Activated CD8-positive, alpha-beta memory T cell treated with anti-CD3 and anti-CD28 coated beads, Interleukin-2, amount 50 U/mL, for 48 hours (primary cell): ENCODE results near the gene LRRC26.
"Not testable (repeated sequence)": the region's sequence is repeated elsewhere in the genome, so short reads cannot be mapped to it uniquely, and the experiment has no call there.

Experiments used
- DNase-seq: peaks from one replicate; pipeline ENCODE4 v3.0.0-alpha.2; 2020

Gene LRRC26

GRCh38 chr9:137149363-137149762, 20.5 kb downstream of the LRRC26 start:
- DNase-seq = no peak

DNA sequence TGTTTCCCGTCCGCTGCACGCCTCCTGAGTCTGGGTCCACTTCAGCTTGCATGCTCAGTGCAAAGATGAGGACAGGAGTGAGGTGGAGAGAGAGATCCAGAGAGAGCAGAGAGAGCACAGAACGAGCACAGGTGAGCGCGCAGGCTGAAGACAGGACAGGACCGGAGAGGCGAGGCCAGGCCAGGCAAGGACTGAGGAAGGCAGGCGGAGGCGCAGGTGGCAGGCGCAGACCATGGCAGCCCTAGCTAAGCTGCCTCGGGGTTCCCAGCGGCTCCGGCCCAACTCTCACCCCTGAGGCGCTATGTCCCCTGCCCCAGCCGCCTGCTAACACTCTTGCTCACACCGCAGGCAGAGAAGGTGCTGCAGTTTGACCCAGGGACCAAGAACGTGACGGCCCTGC, 21.2 kb downstream of the LRRC26 start:
- DNase-seq = no peak

- no peak for DNase-seq
Measured at GRCh38 chr9:137148242-137148641, 21.6 kb downstream of the LRRC26 start.

DNA sequence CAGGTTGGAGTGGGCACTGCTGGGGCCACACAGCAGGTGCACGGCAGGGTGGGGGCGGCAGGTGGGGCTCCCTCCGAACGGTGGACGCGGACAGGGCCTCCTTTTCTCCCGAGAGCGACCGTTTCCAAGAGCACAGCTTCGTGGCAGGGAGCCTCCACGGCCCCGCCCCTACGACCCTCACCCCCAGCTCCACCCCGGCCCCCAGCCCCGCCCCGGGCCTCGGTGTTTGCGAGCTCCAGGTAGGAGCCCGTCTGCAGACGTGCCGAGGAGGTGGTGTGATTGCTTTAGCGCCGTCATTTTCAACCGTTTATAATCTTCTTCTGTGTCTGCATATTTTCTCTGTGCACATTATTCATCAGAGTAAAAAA, 22.1 kb downstream of the LRRC26 start:
- no peak for DNase-seq

DNA sequence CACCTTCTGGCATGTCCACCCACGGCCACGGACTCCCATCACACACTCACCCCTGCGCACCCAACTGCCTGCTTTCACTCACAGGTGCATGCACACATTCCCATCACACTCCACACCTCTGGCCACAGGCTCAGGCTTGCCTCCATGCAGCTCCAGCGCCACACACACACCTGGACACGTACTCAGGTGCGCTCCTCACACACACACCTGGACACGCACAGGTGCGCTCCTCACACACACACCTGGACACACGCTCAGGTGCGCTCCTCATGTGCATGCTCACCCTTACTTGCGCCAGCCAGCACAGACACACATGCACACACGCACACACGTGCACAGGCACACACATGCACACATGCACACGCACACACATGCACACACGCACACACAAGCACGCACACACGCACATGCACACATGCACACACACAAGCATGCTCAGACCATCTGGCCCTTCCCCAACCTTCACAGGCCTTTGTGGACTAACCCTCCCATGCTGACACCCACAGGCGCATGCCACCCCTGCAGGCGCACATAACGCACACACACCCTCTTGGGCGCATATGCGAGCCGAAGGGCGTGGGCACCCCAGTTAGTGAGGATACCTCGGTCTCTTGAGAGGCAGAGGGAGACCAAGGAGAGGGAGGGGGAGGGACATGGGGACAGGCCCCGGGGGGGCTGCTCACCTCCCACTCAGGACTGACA, 22.6 kb downstream of the LRRC26 start:
- no peak for DNase-seq

DNA sequence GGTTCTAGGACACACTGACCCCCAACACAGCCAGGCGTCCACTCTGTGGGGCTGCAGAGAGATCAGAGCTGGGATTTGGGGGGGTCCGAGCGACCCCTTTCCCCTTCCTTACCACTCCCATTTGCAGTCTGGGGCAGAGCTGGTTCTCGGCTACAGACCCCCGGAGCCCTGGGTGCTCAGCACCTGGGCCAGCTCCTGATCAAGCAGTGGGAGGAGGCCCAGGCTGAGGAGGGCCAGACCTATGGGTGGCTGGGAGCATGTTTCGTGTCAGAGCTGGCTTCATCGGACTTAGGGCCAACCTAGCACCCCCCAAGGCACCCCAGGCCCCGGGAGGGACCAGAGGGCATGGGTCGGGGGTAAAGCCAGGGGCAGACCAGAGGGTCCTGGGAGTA, 23.3 kb downstream of the LRRC26 start:
- no peak for DNase-seq

GRCh38 chr9:137145731-137146526, 23.9 kb downstream of the LRRC26 start:
- DNase-seq = no peak

DNA sequence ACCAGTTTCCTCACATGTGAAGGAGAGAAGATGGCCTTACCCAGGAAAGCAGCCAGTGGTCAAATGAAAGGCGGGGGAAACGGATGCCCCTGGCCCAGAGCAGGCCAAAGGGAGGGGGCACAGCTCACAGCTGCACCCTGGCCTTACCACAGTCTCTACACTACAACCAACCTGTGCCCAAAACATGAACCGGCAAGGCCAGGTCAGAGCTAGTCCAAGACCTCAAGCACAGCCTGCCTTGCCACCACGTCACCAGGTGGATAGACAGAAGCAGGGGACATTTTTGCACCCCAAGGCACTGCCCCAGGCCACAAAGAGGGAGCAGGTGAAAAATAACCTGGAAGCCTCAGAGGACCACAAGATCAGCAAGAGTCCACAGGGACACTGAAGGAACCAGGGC, 26.4 kb downstream of the LRRC26 start:
- DNase-seq = no peak

- DNase-seq = no peak
Measured at GRCh38 chr9:137141976-137142936, 27.6 kb downstream of the LRRC26 start.

GRCh38 chr9:137141050-137141810, 28.6 kb downstream of the LRRC26 start:
- no peak for DNase-seq

DNA sequence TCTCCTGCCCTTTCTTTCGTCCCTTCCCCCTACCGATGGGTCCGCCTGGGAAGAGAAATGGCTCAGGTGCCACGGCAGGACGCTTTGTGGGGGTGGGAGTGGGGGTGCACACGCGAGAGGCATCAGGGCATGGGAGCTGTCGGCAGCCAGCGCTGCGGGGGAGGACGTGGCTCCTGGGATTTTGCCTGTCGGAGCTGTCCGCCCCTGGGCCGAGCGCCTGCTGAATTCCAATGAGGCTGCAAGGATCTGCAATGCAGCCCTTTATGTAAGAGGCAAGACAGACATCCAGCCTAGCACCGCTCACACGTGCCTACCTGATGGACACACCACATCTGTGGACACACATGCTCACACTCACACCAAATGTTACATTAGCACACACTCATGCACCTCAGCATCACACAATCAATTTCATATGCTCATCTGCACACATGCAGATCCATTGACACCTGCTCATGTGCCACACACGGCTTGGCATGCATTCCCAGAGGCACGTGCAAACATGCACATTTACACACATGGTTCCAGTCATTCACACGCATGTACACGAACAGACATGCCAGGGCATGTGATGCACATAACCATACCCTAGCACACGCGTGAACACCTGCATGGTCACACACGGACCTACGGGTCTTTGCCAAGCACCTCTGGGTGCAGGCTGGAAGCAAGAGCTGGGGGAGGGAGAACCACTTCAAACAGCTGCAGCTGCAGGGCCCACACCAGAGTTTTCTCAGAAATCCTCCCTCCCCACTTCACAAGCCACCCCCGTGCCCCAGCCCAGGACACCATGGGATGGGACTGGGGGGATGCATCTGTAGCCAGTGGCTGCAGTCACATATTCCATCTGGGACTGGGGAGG, 29.5 kb downstream of the LRRC26 start:
- DNase-seq = no peak

DNA sequence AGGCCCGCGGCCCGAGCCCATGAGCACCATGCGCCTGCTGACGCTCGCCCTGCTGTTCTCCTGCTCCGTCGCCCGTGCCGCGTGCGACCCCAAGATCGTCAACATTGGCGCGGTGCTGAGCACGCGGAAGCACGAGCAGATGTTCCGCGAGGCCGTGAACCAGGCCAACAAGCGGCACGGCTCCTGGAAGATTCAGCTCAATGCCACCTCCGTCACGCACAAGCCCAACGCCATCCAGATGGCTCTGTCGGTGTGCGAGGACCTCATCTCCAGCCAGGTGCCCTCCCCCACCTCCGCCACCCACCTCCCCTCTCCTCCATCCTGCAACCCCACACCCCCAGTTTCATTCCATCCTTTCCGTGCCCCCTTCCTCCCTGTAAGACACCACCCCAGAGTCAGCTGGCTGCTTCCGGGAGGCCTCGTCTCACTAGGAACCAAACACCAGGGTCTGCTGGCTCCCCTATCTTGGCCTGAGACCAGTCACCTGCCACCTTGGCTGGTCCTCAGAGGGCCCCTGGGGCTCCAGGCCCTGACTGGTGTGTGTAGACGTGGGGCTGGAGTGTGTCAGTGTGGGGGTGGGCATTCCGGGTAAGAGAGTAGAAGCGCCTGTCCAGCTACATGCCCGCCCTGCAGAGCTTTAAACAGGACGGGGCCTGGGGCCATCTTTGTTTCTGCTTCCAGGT, 30.2 kb downstream of the LRRC26 start:
- no peak for DNase-seq

DNA sequence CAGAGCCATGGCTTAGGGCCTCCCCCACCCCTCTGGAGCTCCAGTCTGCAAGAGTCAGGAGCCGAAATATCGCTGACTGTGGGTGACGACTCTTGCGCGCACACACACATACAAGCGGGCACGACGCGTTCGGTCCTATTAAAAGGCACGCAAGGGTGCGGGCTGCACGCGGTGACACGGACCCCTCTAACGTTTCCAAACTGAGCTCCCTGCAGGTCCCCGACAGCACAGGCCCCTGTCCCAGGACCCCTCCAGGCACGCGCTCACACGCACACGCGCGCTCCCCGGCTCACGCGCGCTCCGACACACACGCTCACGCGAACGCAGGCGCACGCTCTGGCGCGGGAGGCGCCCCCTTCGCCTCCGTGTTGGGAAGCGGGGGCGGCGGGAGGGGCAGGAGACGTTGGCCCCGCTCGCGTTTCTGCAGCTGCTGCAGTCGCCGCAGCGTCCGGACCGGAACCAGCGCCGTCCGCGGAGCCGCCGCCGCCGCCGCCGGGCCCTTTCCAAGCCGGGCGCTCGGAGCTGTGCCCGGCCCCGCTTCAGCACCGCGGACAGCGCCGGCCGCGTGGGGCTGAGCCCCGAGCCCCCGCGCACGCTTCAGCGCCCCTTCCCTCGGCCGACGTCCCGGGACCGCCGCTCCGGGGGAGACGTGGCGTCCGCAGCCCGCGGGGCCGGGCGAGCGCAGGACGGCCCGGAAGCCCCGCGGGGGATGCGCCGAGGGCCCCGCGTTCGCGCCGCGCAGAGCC, 31.0 kb downstream of the LRRC26 start, which contains the start of gene GRIN1:
Gene GRIN1 (plus strand): TSS at position 433 of the 746 bp plus-strand sequence. CDS start 333 bp downstream, outside the sequence.
- no peak for DNase-seq

DNA sequence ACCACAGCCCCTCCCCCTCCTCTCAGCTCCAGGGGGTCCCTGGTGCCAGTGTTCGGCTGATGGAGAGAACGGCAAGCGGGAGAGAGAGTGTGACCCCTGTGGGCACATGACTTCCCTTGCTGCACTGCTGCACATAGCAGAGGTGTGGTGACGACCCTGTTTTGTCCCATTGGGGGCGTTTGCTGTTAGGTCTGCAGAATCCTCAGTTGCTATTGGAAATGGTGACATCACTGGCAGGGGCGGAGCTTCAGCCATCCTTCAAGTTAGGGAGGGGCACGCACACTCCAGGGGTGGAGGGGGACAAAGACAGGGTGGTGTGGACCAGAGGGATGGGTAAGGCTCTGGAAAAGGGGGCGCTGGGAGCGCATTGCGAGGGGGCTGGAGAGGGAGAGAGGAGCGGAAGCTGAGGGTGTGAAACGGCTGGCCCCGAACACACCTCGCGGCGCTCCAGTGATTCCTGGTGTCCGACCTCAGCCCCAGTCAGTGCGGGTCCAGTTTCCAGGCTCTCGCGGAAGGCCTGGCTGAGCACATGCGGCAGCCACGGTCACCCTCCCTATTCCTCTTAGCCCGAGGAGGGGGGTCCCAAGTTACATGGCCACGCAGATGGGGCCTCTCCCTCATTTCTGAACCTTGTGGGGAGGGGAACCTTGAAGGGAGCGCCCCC, 31.7 kb downstream of the LRRC26 start:
- DNase-seq = no peak

DNA sequence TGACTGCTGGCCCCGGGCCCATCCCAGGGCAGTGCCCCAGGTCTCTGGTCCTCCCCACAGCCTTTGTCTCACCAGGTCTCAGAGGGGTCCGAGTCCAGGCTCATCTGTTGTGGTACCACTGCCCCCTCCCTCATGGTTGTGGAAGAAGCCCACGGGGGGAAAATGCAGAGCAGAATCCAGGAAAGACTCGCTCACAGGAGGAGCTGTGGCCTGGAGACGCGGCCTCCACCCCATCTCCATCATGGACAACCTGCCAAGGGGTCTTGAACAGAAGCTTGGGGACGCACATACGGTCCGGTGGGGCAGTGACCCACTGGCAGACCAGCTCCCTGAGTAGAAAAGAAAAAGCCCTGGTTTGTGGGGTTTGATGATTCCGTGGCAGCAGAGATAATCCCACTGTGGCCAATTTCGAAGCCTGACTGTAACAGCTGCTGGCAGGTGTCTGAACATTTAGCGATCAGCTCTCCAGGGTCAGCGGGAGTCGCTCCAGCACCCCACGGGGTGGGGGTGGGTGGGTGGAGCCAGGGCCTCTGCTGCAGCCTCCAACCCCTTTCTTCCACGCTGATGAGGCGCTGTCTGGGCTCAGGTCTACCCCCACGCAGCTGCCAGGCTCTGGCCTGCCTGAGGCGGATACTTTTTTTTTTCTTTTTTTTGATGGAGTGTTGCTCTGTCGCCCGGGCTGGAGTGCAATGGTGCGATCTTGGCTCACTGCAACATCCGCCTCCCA, 32.8 kb downstream of the LRRC26 start:
- no peak for DNase-seq

- DNase-seq = no peak
Measured at GRCh38 chr9:137136261-137136880, 33.5 kb downstream of the LRRC26 start.

GRCh38 chr9:137135154-137135553, 34.7 kb downstream of the LRRC26 start:
- DNase-seq = not testable (repeated sequence)

DNA sequence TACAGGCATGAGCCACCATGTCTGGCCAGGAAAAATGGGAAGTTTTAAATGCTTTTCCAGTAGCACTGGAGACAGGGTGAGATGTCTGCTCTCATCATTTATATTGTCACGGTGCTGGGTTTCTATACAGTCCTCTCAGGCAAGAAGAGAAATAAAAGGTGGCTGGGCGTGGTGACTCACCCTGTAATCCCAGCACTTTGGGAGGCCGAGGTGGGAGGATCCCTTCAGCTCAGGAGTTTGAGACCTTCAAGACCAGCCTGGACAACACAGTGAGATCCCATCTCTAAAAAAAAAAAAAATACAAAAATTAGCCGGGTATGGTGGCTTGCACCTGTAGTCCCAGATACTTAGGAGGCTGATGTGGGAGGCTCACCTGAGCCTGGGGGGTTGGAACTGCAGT, 35.7 kb downstream of the LRRC26 start:
- DNase-seq = no peak
